Pancreas (tissue), 10 donors: ENCODE measurements around the gene TJP2. TPM values are rescaled to one million over a fixed set of nuclear protein-coding genes. Genes with fewer than 3 reads are reported as not detected.

Source experiments
- ATAC-seq, 4 donors: fragments of 200-7000 bp; cut with Tn5 transposase; one replicate each; pipeline versions ENCODE4 v1.8.0 to v1.9.1; 2020; ENCODE audit warnings: mild to moderate bottlenecking in 4 of 4, moderate library complexity in 4 of 4
- DNase-seq, 6 donors: peaks; one replicate each; pipeline ENCODE4 v3.0.0-alpha.2; 2020
- FAIRE-seq: peaks from 2 replicates; lab custom pipeline; 2012; peaks lifted over from hg19 to GRCh38; lab: Jason Lieb, UNC
- H3K27ac ChIP-seq, 4 donors: fragments of 200-600 bp; sonication (generic); 1 replicate in 3 of 4; 2 replicates in 1 of 4; pipeline versions ENCODE4 v1.5.0 to v1.8.0; 2020
- H3K27me3 ChIP-seq, 4 donors: fragments of 200-600 bp; one replicate each; pipeline ENCODE4 v1.8.0; 2021
- H3K36me3 ChIP-seq, 3 donors: fragments of 200-600 bp; sonication (generic) in 1 of 3; one replicate each; pipeline versions ENCODE4 v1.5.0 to v1.8.0; 2020 to 2021
- H3K4me1 ChIP-seq, 3 donors: fragments of 200-600 bp; one replicate each; pipeline ENCODE4 v1.8.0; 2021
- H3K4me3 ChIP-seq, 4 donors: fragments of 200-600 bp; sonication (generic) in 2 of 4; one replicate each; pipeline versions ENCODE4 v1.5.0 to v1.8.0; 2020 to 2021
- H3K9me3 ChIP-seq, 4 donors: fragments of 200-600 bp; one replicate each; pipeline ENCODE4 v1.8.0; 2021
- WGBS, 2 donors: extraction: QIAGEN DNeasy Blood & Tissue Kit; methylation state at CpG; one replicate each; pipeline ENCODE4 v1.1.7; 2013; 5-methylcytosine and 5-hydroxymethylcytosine counted together
- intact Hi-C, 3 donors: fragments of 100-400 bp; cut with DNase I; formaldehyde crosslinking; loops; one replicate each; pipeline versions ENCODE4 v1.11.1 to v1.14.2; 2022
- polyA plus RNA-seq, 2 donors: library from polyadenylated mRNA; stranded (reverse); fragments of 200-250 nt; gene quantifications; one replicate each; pipeline ENCODE4 v1.2.3, GENCODE V29; 2013
- total RNA-seq, 6 donors: library from RNA; stranded (reverse); fragmentation: NEBNext Ultra II Directional in 4 of 6; extraction: Animal tissue kit (Norgen Biotek cat#: 25700) in 4 of 6; gene quantifications; one replicate each; pipeline versions ENCODE4 v1.2.1 to v1.2.4, GENCODE V29; 2021 to 2023
- TF ChIP-seq, protein P1 (sequence below), 4 donors: fragments of 200-600 bp; sonication (generic) in 3 of 4; IDR thresholded peaks; one replicate each; pipeline versions ENCODE4 v1.5.0 to v1.8.0; 2021; ENCODE audit warnings: antibody characterized with exemption in 4 of 4
- donor health status: healthy with polysubstance abuse.
- donor health status: DM: no; HTN: no; CAD: no; lungs with moderate emphysema.
- donor health status: DM: no; HTN: no; CAD: no.
- donor health status: control.
- donor health status: control.
- donor health status: Bipolar disorder and iron deficiency.
- donor health status: DM: yes; HTN: yes; CAD: no.
- donor health status: DM: no; HTN: no; CAD: no.
- donor health status: DM: no; HTN: no; CAD: no.
- donor health status: DM: yes; HTN: yes; CAD: no.

The TJP2 gene
- total and polyA plus RNA-seq, 8 donors, result 24.1 to 70.3 (median 31.5) TPM

DNA sequence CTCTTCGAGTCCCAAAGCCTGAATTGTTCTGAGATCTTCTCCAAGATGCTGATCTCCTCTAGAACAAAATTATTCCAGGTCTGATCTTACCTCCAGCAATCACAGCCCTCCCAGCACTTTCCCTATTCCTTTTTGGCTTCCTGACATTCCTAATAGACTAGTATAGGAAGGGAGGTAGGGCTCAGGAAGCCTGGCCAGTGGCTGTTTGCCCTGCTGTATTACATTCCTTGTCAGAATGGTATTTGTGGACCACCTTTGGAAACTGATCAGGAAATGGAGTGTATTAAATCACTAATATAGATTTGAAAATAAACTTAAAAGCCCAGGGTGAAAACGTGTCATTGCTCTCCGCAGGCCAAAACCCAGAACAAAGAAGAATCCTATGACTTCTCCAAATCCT, 76.6 kb downstream of the TJP2 start:
- H3K9me3 ChIP-seq, result no peaks in the 10 kb centered on the region
- H3K4me1 ChIP-seq, result no peaks in the 10 kb centered on the region
- no peak for DNase-seq
- 65 to 92% methylated on average over 3 of the region's 3 CpGs for WGBS, 2 donors
- intact Hi-C loops, result no loop called here
- ATAC-seq, result no peak
- no peak overlapping the region for H3K27ac ChIP-seq
- H3K4me3 ChIP-seq, result no peak overlapping the region
- H3K36me3 ChIP-seq, result peaks cover 0 to 74% (median 26%) of the 10 kb centered on the region in 3 donors
- no peaks in the 10 kb centered on the region for H3K27me3 ChIP-seq
- TF ChIP-seq, protein P1, sequence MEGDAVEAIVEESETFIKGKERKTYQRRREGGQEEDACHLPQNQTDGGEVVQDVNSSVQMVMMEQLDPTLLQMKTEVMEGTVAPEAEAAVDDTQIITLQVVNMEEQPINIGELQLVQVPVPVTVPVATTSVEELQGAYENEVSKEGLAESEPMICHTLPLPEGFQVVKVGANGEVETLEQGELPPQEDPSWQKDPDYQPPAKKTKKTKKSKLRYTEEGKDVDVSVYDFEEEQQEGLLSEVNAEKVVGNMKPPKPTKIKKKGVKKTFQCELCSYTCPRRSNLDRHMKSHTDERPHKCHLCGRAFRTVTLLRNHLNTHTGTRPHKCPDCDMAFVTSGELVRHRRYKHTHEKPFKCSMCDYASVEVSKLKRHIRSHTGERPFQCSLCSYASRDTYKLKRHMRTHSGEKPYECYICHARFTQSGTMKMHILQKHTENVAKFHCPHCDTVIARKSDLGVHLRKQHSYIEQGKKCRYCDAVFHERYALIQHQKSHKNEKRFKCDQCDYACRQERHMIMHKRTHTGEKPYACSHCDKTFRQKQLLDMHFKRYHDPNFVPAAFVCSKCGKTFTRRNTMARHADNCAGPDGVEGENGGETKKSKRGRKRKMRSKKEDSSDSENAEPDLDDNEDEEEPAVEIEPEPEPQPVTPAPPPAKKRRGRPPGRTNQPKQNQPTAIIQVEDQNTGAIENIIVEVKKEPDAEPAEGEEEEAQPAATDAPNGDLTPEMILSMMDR (IDR thresholded peaks at IDR 0.05), result no peak
- no peak for FAIRE-seq

DNA sequence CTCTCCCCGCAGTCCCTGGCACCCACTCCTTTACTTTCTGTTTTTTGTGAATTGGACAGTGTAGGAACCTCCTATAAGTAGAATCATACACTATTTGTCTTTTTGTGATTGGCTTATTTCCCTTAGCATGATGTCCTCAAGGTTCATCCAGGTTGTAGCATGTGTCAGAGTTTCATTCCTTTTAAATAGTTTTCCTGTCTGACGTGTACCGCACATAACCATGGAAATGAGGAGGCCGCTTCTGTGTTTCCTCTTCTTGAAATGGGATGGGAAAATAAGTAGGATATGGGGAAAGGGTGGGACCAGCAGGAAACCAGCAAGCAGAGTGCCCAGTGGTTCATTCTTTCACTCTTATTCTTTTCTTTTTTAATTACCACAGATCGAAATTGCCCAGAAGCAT, 78.4 kb downstream of the TJP2 start:
- Histone ChIP-seq H3K27me3 (no peaks in the 10 kb centered on the region), H3K4me3 (no peak overlapping the region), H3K27ac (no peak overlapping the region), H3K4me1 (no peaks in the 10 kb centered on the region), H3K36me3 (peaks cover 0 to 62% (median 16%) of the 10 kb centered on the region in 3 donors), H3K9me3 (no peaks in the 10 kb centered on the region)
- TF ChIP-seq, protein P1 (IDR thresholded peaks at IDR 0.05), result no peak
- DNase-seq, result no peak
- no peak for FAIRE-seq
- intact Hi-C loops, result no loop called here
- ATAC-seq, result no peak
- WGBS, 2 donors, result 87 to 92% methylated on average over 5 of the region's 5 CpGs

DNA sequence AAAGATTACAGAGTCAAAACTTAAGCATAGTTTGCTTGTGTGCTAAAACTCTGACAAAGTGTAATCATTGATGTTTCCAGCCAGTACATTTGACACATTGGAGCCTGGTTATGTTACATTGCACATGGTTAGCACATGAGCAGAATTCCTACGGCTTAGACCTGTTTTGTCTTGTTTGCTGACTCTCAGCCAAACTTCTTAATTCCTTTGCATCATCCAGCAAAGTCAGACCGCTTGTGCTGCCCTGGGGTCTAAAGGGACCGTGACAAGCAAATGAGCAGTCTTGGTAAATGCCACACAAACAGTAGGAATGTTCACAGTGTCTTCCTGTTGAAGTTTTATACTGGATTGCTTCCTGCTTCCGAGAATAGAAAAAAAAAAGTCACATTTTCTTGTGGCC, 79.0 kb downstream of the TJP2 start:
- Histone ChIP-seq H3K36me3 (peaks cover 0 to 57% (median 10%) of the 10 kb centered on the region in 3 donors), H3K4me1 (no peaks in the 10 kb centered on the region), H3K4me3 (no peak overlapping the region), H3K27me3 (no peaks in the 10 kb centered on the region), H3K9me3 (no peaks in the 10 kb centered on the region), H3K27ac (no peak overlapping the region)
- DNase-seq (no peak), FAIRE-seq (no peak), ATAC-seq (no peak)
- intact Hi-C loops, result no loop called here
- WGBS, 2 donors, result 90% methylated on average over 4 of the region's 4 CpGs
- TF ChIP-seq, protein P1 (IDR thresholded peaks at IDR 0.05), result no peak

DNA sequence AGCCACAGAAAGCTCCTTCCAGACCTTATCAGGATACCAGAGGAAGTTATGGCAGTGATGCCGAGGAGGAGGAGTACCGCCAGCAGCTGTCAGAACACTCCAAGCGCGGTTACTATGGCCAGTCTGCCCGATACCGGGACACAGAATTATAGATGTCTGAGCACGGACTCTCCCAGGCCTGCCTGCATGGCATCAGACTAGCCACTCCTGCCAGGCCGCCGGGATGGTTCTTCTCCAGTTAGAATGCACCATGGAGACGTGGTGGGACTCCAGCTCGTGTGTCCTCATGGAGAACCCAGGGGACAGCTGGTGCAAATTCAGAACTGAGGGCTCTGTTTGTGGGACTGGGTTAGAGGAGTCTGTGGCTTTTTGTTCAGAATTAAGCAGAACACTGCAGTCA, 80.1 kb downstream of the TJP2 start:
- Histone ChIP-seq H3K4me3 (no peak overlapping the region), H3K9me3 (no peaks in the 10 kb centered on the region), H3K4me1 (no peaks in the 10 kb centered on the region), H3K36me3 (peaks cover 0 to 52% (median 4%) of the 10 kb centered on the region in 3 donors), H3K27ac (no peak overlapping the region), H3K27me3 (no peaks in the 10 kb centered on the region)
- no peak for ATAC-seq
- 94% methylated on average over 11 of the region's 11 CpGs for WGBS, 2 donors
- TF ChIP-seq, protein P1 (IDR thresholded peaks at IDR 0.05), result no peak
- intact Hi-C loops, result no loop called here
- no peak for DNase-seq
- FAIRE-seq, result no peak

DNA sequence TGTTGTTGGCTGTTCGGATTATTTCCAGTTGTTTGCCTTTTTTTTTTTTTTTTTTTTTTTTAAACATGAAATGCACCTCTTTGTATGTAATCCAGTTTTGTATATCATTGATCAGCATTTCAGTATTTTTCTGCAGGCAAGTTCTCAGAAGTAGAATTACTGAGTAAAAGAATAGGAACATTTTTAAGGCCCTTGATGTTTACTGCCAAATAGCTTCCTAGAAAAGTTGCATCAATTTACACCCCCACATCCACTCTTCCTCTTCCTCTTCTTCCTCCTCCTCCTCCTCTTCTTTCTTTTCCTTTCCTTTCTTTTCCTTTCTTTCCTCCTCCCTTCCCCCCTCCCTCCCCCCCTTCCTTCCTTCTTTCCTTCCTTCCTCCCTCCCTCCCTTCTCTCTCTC, 81.5 kb downstream of the TJP2 start:
- Histone ChIP-seq H3K9me3 (no peaks in the 10 kb centered on the region), H3K36me3 (peaks cover 0 to 41% (median 4%) of the 10 kb centered on the region in 3 donors), H3K4me3 (no peak overlapping the region), H3K27me3 (no peaks in the 10 kb centered on the region), H3K4me1 (no peaks in the 10 kb centered on the region), H3K27ac (no peak overlapping the region)
- intact Hi-C loops, result no loop called here
- no peak for FAIRE-seq
- ATAC-seq, result no peak
- TF ChIP-seq, protein P1 (IDR thresholded peaks at IDR 0.05), result no peak
- 98 to 100% methylated on average over 1 of the region's 1 CpG for WGBS, 2 donors
- no peak for DNase-seq
